Endodermal cell (in vitro differentiated cells): ENCODE results near the gene DNAH9. TPM values are rescaled to one million over a fixed set of nuclear protein-coding genes. Genes with fewer than 3 reads are reported as not detected.

Experiments used
- DNase-seq: peaks from one replicate; pipeline ENCODE4 v3.0.0-alpha.2; 2017
- H3K27ac ChIP-seq: 2 replicates; pipeline ENCODE4 v1.5.1; 2013; ENCODE audit warnings: mild to moderate bottlenecking, low read depth, low read length, moderate library complexity
- H3K27me3 ChIP-seq: 2 replicates; pipeline ENCODE4 v1.6.1; 2013; ENCODE audit warnings: mild to moderate bottlenecking, low read length, moderate library complexity; ENCODE audit not compliant: insufficient read depth, control insufficient read depth, poor library complexity, severe bottlenecking
- H3K36me3 ChIP-seq: 2 replicates; pipeline ENCODE4 v1.7.0; 2013; ENCODE audit warnings: mild to moderate bottlenecking, low read length, moderate library complexity; ENCODE audit not compliant: control insufficient read depth, insufficient read depth
- H3K4me1 ChIP-seq: one replicate; pipeline ENCODE4 v1.7.0; 2013; ENCODE audit warnings: low read length; ENCODE audit not compliant: control insufficient read depth, insufficient read depth
- H3K4me3 ChIP-seq: 2 replicates; pipeline ENCODE4 v1.5.1; 2013; ENCODE audit warnings: mild to moderate bottlenecking, low read length, moderate library complexity
- H3K9ac ChIP-seq: 2 replicates; pipeline ENCODE4 v1.6.1; 2013; ENCODE audit warnings: mild to moderate bottlenecking, low read length, moderate library complexity; ENCODE audit not compliant: poor library complexity, severe bottlenecking; ENCODE audit errors: extremely low read depth
- H3K9me3 ChIP-seq: 2 replicates; pipeline ENCODE4 v1.6.1; 2013; ENCODE audit warnings: mild to moderate bottlenecking, low read length, moderate library complexity; ENCODE audit not compliant: control insufficient read depth
- H3K27ac Mint-ChIP-seq: 2 replicates; pipeline ENCODE4 v1.8.0; 2020; ENCODE audit warnings: mixed read lengths
- H3K27me3 Mint-ChIP-seq: 2 replicates; pipeline ENCODE4 v1.8.0; 2021; ENCODE audit warnings: mild to moderate bottlenecking, mixed read lengths; ENCODE audit not compliant: insufficient read depth
- H3K36me3 Mint-ChIP-seq: 2 replicates; pipeline ENCODE4 v1.8.0; 2020; ENCODE audit warnings: low read depth, mixed read lengths
- H3K4me1 Mint-ChIP-seq: 2 replicates; pipeline ENCODE4 v1.8.0; 2020; ENCODE audit warnings: mixed read lengths
- H3K4me3 Mint-ChIP-seq: 2 replicates; pipeline ENCODE4 v1.8.0; 2020; ENCODE audit warnings: mild to moderate bottlenecking, moderate library complexity, mixed read lengths
- H3K9me3 Mint-ChIP-seq: 2 replicates; pipeline ENCODE4 v1.8.0; 2020; ENCODE audit warnings: mild to moderate bottlenecking, mixed read lengths
- CTCF ChIP-seq: fragments of 200-600 bp; sonication (generic); conservative IDR thresholded peaks from 2 replicates; pipeline ENCODE4 v1.5.0; 2021; ENCODE audit warnings: antibody characterized with exemption, mild to moderate bottlenecking
- WGBS, 2 experiments: methylation state at CpG; one replicate each; pipeline versions ENCODE4 v1.1.5 to v1.1.7; 2013; ENCODE audit warnings: missing lambda C conversion rate in 2 of 2, mixed read lengths in 1 of 2; ENCODE audit not compliant: insufficient coverage in 1 of 2, insufficient read length in 1 of 2; 5-methylcytosine and 5-hydroxymethylcytosine counted together
- total RNA-seq, 2 donors: library from RNA; stranded (reverse); fragmentation: NEBNext Ultra II Directional in 1 of 2; extraction: Animal tissue kit (Norgen Biotek cat#: 25700) in 1 of 2; gene quantifications; 2 replicates in 1 of 2; 3 replicates in 1 of 2; pipeline ENCODE4 v1.2.1, GENCODE V29; 2021

The DNAH9 gene
- total RNA-seq, 2 donors from 2014 or later = 0.64 to 1.2 TPM

- H3K9me3 Mint-ChIP-seq = peaks cover 4% of the 10 kb centered on the region
- no peak overlapping the region for H3K4me3 Mint-ChIP-seq
- Histone ChIP-seq H3K4me1 (no peaks in the 10 kb centered on the region), H3K27ac (no peak overlapping the region), H3K9ac (no peak overlapping the region), H3K9me3 (no peaks in the 10 kb centered on the region), H3K36me3 (no peaks in the 10 kb centered on the region), H3K4me3 (no peak overlapping the region), H3K27me3 (no peaks in the 10 kb centered on the region)
- no peaks in the 10 kb centered on the region for H3K27me3 Mint-ChIP-seq
- 91 to 93% methylated on average over 5 to 6 of the region's 6 CpGs for WGBS, 2 experiments
- H3K4me1 Mint-ChIP-seq = peaks cover 2% of the 10 kb centered on the region
- no peak for DNase-seq
- TF ChIP-seq CTCF = no peak
- no peak overlapping the region for H3K27ac Mint-ChIP-seq
- no peaks in the 10 kb centered on the region for H3K36me3 Mint-ChIP-seq
These were observed 121.6 kb downstream of the DNAH9 start for GRCh38 chr17:11719856-11720255.

- WGBS, 2 experiments = 93 to 100% methylated on average over 1 to 2 of the region's 2 CpGs
- H3K4me1 ChIP-seq = no peaks in the 10 kb centered on the region
- Mint-ChIP-seq H3K4me3 (no peak overlapping the region), H3K27me3 (no peaks in the 10 kb centered on the region), H3K9me3 (peaks cover 9% of the 10 kb centered on the region), H3K4me1 (peaks cover 2% of the 10 kb centered on the region), H3K36me3 (no peaks in the 10 kb centered on the region), H3K27ac (no peak overlapping the region)
- no peaks in the 10 kb centered on the region for H3K36me3 ChIP-seq
- H3K27ac ChIP-seq = no peak overlapping the region
- H3K9me3 ChIP-seq = no peaks in the 10 kb centered on the region
- H3K9ac ChIP-seq = no peak overlapping the region
- no peak for DNase-seq
- no peaks in the 10 kb centered on the region for H3K27me3 ChIP-seq
- no peak for TF ChIP-seq CTCF
- no peak overlapping the region for H3K4me3 ChIP-seq
These were observed 122.5 kb downstream of the DNAH9 start for GRCh38 chr17:11720816-11721215.

- no peaks in the 10 kb centered on the region for H3K27me3 ChIP-seq
- Mint-ChIP-seq H3K27me3 (no peaks in the 10 kb centered on the region), H3K4me1 (no peaks in the 10 kb centered on the region), H3K36me3 (no peaks in the 10 kb centered on the region), H3K9me3 (no peaks in the 10 kb centered on the region), H3K27ac (no peak overlapping the region), H3K4me3 (no peak overlapping the region)
- no peak for TF ChIP-seq CTCF
- H3K4me1 ChIP-seq = no peaks in the 10 kb centered on the region
- no peaks in the 10 kb centered on the region for H3K36me3 ChIP-seq
- no peak for DNase-seq
- 89 to 95% methylated on average over 3 of the region's 3 CpGs for WGBS, 2 experiments
- no peak overlapping the region for H3K4me3 ChIP-seq
- no peak overlapping the region for H3K27ac ChIP-seq
- no peak overlapping the region for H3K9ac ChIP-seq
- H3K9me3 ChIP-seq = no peaks in the 10 kb centered on the region
These were observed 132.5 kb downstream of the DNAH9 start for GRCh38 chr17:11730747-11731146.
